GM12878 (cell line): ENCODE data around the gene RREB1. TPM values are rescaled to one million over a fixed set of nuclear protein-coding genes. Genes with fewer than 3 reads are reported as not detected.
A peak's percentile ranks its signal among the peaks of the same experiment; 100 is the strongest.

Experiments used
- ATF2 ChIP-seq: IDR thresholded peaks from 2 replicates; pipeline ENCODE4 v1.6.1; 2012; ENCODE audit warnings: low read length, inconsistent platforms
- DPF2 ChIP-seq: fragments of 450-650 bp; IDR thresholded peaks from 2 replicates; pipeline ENCODE4 v1.6.1; 2017; ENCODE audit warnings: mild to moderate bottlenecking
- EGR1 ChIP-seq, 2 experiments: IDR thresholded peaks; 1 replicate in 1 of 2; 2 replicates in 1 of 2; pipeline ENCODE4 v1.6.1; 2011 to 2012; ENCODE audit warnings: low read depth in 2 of 2, low read length in 2 of 2, borderline replicate concordance in 1 of 2, mild to moderate bottlenecking in 1 of 2, moderate library complexity in 1 of 2
- EP300 ChIP-seq, 2 experiments: fragments of 150-350 bp in 1 of 2; IDR thresholded peaks; 2 replicates each; pipeline ENCODE4 v1.6.1; 2011 to 2012; ENCODE audit warnings: low read depth in 2 of 2, low read length in 2 of 2, borderline replicate concordance in 1 of 2, improper control_type of control experiment in 1 of 2, inconsistent platforms in 1 of 2; ENCODE audit not compliant: control insufficient read depth in 1 of 2
- ESRRA ChIP-seq: IDR thresholded peaks from 2 replicates; pipeline ENCODE4 v1.6.1; 2012; ENCODE audit warnings: mild to moderate bottlenecking, low read length, improper control_type of control experiment
- ETV6 ChIP-seq, 2 experiments: fragments of 450-650 bp in 1 of 2; IDR thresholded peaks in 1 of 2; conservative IDR thresholded peaks in 1 of 2; 2 replicates each; pipeline ENCODE4 v1.6.1; 2014; ENCODE audit warnings: antibody characterized with exemption in 1 of 2, borderline replicate concordance in 1 of 2, low read depth in 1 of 2, mild to moderate bottlenecking in 1 of 2, moderate library complexity in 1 of 2
- GATAD2B ChIP-seq: fragments of 450-650 bp; conservative IDR thresholded peaks from 2 replicates; pipeline ENCODE4 v1.6.1; 2017; ENCODE audit warnings: low read depth, mild to moderate bottlenecking, moderate library complexity
- IKZF2 ChIP-seq, 2 experiments: fragments of 450-650 bp; IDR thresholded peaks; 2 replicates each; pipeline ENCODE4 v1.6.1; 2017; ENCODE audit warnings: mild to moderate bottlenecking in 2 of 2, moderate library complexity in 2 of 2
- MEF2B ChIP-seq: fragments of 450-650 bp; IDR thresholded peaks from 2 replicates; pipeline ENCODE4 v1.6.1; 2018; ENCODE audit warnings: mild to moderate bottlenecking, moderate library complexity; ENCODE audit not compliant: partially characterized antibody, poor library complexity, severe bottlenecking
- MXI1 ChIP-seq: fragments of 150-350 bp; IDR thresholded peaks from 2 replicates; pipeline ENCODE4 v1.6.1; 2011; ENCODE audit warnings: low read depth, mild to moderate bottlenecking, inconsistent platforms, low read length, improper control_type of control experiment
- RELA ChIP-seq: fragments of 450-650 bp; IDR thresholded peaks from 2 replicates; pipeline ENCODE4 v1.8.0; 2014; ENCODE audit warnings: borderline replicate concordance; ENCODE audit not compliant: partially characterized antibody
- SMARCA5 ChIP-seq: fragments of 450-650 bp; IDR thresholded peaks from 2 replicates; pipeline ENCODE4 v1.6.1; 2017; ENCODE audit warnings: mild to moderate bottlenecking
- TCF12 ChIP-seq: IDR thresholded peaks from 2 replicates; pipeline ENCODE4 v1.6.1; 2011; ENCODE audit warnings: low read depth, mild to moderate bottlenecking, low read length
- USF2 ChIP-seq: IDR thresholded peaks from 2 replicates; pipeline ENCODE4 v1.6.1; 2011; ENCODE audit warnings: low read depth, low read length, improper control_type of control experiment, borderline replicate concordance
- YY1 ChIP-seq: IDR thresholded peaks from 2 replicates; pipeline ENCODE4 v1.6.1; 2011; ENCODE audit warnings: low read depth, mild to moderate bottlenecking, low read length
- ZNF687 ChIP-seq: fragments of 450-650 bp; IDR thresholded peaks from 2 replicates; pipeline ENCODE4 v1.6.1; 2017; ENCODE audit warnings: mild to moderate bottlenecking, moderate library complexity
- polyA plus RNA-seq, 11 experiments: library from polyadenylated mRNA; depleted of rRNA in 4 of 11; unstranded in 6 of 11; stranded (reverse) in 5 of 11; fragments of >200 nt; fragmentation: Nextera tagmentation in 4 of 11; fragmentation: Illumina TruSeq in 1 of 11; extraction: Ambion mirVana in 4 of 11; extraction: Trizol in 1 of 11; gene quantifications; 1 replicate in 1 of 11; 2 replicates in 10 of 11; pipeline versions ENCODE4 v1.2.1 to v1.2.3, GENCODE V29; 2011 to 2016; ENCODE audit warnings: inconsistent platforms in 2 of 11, missing spikeins in 2 of 11, low read depth in 1 of 11
- total RNA-seq, 4 experiments: library from RNA; depleted of rRNA in 3 of 4; stranded (reverse); fragments of >200 nt in 3 of 4; fragmentation: Illumina TruSeq in 1 of 4; extraction: Trizol in 1 of 4; gene quantifications; 2 replicates each; pipeline versions ENCODE4 v1.2.1 to v1.2.3, GENCODE V29; 2013 to 2021

Gene RREB1
- total and polyA plus RNA-seq, 10 of the 15 experiments (the other 5 are each of a cell fraction or from before 2014, with no cell fraction given) = 1.9 to 30.3 (median 8.6) TPM

- TF ChIP-seq ZNF687 = peak; percentile 49; the same call in 1 of the 2 replicates
- TF ChIP-seq EP300 (IDR thresholded peaks at IDR 0.05; ENCODE audit: borderline replicate concordance in 1 of 2, control insufficient read depth in 1 of 2, low read depth in 2 of 2, low read length in 2 of 2) = no peak
- TF ChIP-seq IKZF2 (IDR thresholded peaks at IDR 0.05) = 0 out of 4 replicates have a peak, but pooled peaks of 1 of the 2 experiments have one; percentile 11
- no peak for TF ChIP-seq ETV6 (conservative IDR thresholded peaks at IDR 0.05 in 1 of 2, IDR thresholded peaks at IDR 0.05 in 1 of 2; ENCODE audit: borderline replicate concordance in 1 of 2, low read depth in 1 of 2)
- TF ChIP-seq ESRRA = no peak
- TF ChIP-seq GATAD2B = peak; percentile 49; the same call in 1 of the 2 replicates
- TF ChIP-seq SMARCA5 = peak; percentile 53; the same call in 1 of the 2 replicates
- peak; percentile 97 for TF ChIP-seq MEF2B
- TF ChIP-seq MXI1 = peak; percentile 85
- TF ChIP-seq ATF2 = no peak
- TF ChIP-seq YY1 = peak; percentile 82
- peak in 1 of 2 experiments; percentile 36; a peak in 1 of 3 replicates for TF ChIP-seq EGR1 (IDR thresholded peaks at IDR 0.05; ENCODE audit: borderline replicate concordance in 1 of 2, low read depth in 2 of 2, low read length in 2 of 2)
- 0 out of 2 replicates have a peak, but pooled peaks have one; percentile 18 for TF ChIP-seq TCF12
- 0 out of 2 replicates have a peak, but pooled peaks have one; percentile 21 for TF ChIP-seq DPF2
- peak; percentile 55 for TF ChIP-seq USF2
- TF ChIP-seq RELA = peak; percentile 19
Observed at GRCh38 chr6:7238900-7239589, 131.3 kb downstream of the RREB1 start (continued).
